HG02885 (cell line): ENCODE measurements around the gene EIF3L.

ENCODE experiments used
- ATAC-seq: cut with Tn5 transposase; IDR thresholded peaks from one replicate; pipeline ENCODE4 v1.9.1; 2021; ENCODE audit warnings: mild to moderate bottlenecking; ENCODE audit not compliant: unreplicated experiment, poor library complexity

The EIF3L gene

DNA sequence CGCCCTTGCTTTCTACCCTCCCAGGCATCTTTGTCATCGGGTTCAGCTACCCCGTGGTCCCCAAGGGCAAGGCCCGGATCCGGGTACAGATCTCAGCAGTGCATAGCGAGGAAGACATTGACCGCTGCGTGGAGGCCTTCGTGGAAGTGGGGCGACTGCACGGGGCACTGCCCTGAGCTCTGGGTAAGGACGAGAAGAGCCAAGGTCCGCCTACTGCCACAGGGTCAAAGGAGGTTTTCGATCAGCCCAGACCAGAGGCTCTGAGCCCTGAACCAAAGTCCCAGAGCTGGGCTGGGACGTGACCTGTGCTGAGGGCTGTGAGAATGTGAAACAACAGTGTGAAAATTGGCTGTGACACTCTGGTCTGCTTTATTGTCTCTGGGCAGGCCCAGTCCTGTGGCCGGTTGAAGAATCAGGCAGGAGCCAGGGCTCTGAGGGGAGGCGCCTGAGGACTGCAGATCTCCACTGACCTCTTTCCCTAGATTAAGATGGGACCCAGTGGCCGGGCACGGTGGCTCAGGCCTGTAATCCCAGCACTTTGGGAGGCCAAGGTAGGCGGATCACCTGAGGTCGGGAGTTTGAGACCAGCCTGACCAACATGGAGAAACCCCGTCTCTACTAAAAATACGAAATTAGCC, 32.6 kb upstream of the EIF3L start:
- ATAC-seq: no peak

DNA sequence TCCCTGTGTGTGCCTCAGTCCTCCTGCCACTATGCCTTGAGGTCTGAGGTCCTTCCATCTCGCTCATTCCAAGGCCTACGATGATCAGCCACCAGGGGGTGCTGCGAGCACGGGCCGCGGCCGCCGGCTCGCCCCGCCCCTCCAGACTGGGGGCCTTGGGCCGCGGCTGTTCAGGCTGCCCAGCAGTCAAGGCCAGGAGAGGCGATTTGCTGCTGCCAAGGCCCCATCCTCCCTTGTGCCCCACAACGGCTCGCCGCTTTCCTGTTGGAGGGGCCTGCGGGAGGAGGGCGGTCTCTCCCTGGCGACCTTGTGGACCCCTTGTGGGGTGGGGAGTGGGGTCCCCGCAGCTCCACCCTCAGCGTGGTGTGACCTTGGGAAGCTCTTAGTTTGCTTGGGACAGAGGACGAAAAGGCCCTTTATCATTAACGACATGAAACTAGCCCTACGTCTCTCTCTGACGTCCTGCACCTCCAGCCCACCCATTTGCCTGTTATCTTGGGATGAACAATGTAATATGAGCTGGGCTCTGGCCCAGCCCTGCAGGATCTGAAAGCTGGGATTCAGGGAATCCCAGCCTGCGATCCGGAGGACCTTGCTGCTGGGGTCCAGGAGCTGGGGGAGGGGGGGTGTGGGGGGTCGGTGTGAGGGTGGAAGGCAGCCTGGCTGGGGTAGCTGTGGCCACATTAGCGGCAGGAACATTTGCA, 31.4 kb upstream of the EIF3L start:
- ATAC-seq: peak; percentile 52

DNA sequence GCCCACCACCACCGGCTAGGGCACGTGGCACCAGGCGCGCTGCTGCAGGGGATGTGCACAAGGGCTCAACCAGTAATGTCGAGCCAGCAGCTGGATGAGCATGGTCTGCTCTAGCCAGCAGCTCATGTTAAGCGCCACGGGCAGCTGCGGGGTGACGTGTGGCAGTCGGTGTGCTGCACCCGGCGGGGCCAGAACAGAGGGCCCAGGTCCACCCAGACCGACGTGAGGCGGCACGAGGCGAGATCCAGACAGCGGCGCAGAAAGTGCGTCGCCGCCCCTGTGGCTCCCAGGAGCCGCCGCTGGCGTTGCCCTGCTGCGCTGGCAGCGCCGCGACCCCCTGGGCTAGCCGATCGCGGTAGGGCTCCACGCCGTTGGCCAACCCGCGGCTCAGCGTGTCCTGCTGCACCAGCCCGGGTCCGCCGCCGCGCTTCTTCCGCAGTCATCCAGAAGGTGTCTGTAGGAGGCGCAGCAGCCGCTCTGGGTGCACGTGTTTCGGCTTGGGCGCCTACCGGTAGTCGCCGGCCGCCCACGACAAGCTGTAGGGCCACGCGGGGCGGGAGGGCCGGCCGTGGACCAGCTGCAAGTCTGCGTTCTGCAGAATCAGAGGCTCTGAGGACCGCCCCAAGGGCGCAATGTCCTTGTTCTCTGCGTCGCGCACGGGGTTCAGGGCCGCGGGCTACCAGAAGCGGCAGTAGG, 30.7 kb upstream of the EIF3L start:
- no peak for ATAC-seq

DNA sequence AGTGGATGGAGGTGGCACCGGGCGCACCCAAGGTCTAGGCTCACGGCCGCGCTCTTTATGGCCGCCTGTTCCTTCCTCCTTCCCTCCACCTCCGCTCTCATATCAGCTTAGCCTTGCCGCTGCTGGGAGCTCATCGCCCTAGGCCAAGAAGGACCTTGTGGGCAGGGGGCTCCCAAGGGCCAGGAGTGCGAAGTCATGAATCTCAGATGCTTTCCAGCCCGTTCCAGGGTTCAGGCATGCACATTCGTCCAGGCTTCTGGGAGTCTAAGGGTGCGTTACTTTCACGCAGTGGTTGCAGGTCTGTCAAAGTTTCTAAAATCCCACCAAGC, 30.1 kb upstream of the EIF3L start:
- ATAC-seq: no peak

DNA sequence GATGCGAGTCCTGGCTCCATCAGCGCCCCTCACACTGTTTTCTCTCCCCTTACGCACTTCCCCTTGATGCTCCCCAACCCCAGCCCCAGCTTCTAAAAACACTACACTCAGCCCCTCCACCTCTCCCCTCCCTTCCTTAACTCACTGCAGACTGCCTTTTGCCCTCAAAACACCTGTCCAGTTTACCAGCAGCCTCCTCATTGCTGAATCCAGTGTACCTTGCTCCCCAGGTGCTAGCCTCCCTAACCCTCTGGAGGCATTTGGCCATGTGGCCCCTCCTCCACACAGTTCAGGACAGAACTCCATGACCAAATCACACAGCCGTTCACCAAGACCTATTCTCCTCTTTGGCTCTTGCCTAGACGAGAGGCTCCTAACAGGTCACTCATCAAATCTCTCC, 28.9 kb upstream of the EIF3L start:
- ATAC-seq: no peak

DNA sequence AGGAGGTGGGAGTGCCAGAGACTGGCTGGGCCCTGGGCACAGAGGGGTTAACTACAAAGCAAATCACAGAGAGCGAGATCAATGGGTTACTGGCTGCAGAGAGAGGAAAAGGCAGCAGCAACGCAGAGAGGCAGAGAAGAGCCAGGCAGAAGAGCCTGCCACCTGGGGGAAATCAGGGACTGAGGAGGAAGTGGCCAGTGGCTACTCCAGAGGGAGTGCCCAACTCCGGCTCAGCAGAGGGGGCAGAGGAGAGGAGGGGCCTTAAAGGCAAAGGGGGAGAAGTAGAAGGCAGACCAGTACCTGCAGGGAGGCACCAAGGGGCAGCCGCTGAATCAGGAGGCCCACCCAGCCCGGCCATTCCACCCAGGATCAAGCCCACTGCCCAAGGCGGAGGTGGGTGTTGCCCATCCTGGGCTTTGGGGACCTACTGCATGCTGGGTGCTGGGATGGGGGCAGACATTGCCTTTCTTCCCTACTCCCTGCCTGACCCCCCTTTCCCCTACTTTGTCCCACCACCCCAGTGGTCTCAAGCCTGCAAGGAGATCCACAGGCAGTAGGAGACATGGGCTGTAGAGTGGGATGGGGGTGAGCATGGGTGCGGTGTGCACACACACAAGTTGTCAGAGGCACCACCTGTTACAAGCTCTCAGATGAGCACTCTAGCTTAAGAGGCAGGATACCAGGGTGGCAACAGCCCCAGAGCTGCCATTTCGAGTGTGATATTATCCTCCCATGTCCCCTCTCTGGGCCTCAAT, 27.0 kb upstream of the EIF3L start:
- no peak for ATAC-seq

DNA sequence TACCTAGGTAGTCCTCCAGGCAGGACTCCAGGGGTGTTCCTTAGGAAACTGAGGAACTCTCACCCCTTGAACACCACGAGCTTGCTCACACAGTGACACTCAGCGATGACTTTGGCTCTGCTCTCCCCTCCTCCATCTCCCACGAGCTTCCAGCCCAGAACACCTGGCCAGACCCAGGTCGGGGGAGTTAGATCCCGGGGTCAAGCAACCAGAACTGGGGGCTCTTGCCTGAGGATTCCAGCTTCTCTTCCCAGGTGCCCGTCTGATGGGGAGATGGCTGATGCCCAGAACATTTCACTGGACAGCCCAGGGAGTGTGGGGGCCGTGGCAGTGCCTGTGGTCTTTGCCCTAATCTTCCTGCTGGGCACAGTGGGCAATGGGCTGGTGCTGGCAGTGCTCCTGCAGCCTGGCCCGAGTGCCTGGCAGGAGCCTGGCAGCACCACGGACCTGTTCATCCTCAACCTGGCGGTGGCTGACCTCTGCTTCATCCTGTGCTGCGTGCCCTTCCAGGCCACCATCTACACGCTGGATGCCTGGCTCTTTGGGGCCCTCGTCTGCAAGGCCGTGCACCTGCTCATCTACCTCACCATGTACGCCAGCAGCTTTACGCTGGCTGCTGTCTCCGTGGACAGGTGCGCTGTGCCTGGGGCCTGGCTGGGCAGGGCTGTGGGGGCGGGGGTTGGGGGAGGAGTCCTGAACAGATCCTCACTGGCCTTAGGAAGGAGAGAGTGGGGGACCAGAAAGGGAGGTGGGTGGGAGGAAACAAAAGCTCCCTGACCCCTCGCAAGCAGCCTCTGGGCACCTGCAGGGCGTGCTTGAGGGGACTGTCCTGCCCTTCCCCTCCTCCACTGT, 25.9 kb upstream of the EIF3L start, which contains the start of gene GALR3:
Gene GALR3, plus strand, starts transcription at position 249 of the 852 bp plus-strand sequence. Its CDS starts 25 bp downstream, at position 274.
- no peak for ATAC-seq

DNA sequence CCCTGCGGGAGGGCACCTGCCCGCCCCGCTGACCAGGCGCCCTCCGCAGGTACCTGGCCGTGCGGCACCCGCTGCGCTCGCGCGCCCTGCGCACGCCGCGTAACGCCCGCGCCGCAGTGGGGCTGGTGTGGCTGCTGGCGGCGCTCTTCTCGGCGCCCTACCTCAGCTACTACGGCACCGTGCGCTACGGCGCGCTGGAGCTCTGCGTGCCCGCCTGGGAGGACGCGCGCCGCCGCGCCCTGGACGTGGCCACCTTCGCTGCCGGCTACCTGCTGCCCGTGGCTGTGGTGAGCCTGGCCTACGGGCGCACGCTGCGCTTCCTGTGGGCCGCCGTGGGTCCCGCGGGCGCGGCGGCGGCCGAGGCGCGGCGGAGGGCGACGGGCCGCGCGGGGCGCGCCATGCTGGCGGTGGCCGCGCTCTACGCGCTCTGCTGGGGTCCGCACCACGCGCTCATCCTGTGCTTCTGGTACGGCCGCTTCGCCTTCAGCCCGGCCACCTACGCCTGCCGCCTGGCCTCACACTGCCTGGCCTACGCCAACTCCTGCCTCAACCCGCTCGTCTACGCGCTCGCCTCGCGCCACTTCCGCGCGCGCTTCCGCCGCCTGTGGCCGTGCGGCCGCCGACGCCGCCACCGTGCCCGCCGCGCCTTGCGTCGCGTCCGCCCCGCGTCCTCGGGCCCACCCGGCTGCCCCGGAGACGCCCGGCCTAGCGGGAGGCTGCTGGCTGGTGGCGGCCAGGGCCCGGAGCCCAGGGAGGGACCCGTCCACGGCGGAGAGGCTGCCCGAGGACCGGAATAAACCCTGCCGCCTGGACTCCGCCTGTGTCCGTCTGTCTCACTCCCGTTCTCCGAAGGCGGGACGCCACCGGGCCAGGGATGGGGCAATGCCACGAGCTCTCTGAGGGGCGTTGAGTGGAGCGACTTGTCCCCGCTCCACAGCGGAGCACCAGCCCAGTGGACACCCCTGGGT, 24.3 kb upstream of the EIF3L start:
- ATAC-seq: no peak

DNA sequence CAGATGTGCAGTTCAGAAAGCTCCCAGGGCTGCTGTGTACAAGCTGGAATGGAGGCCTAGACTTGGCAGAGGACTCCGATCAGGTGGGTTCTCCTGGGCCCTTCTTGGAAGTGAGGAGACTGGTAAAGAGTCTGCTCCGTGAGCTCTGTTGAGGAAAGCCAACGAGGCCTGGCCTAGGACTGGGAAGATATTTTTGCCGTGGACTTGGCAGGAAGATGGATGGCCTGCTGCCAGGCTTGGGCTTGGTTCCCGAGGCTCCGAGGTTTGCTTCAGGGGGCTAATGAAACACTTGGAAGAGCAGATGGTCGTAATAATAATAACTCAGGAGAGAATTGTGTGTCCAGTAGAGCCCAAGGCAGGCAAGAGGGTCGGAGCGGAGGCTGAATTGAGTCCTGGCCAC, 22.2 kb upstream of the EIF3L start:
- no peak for ATAC-seq

DNA sequence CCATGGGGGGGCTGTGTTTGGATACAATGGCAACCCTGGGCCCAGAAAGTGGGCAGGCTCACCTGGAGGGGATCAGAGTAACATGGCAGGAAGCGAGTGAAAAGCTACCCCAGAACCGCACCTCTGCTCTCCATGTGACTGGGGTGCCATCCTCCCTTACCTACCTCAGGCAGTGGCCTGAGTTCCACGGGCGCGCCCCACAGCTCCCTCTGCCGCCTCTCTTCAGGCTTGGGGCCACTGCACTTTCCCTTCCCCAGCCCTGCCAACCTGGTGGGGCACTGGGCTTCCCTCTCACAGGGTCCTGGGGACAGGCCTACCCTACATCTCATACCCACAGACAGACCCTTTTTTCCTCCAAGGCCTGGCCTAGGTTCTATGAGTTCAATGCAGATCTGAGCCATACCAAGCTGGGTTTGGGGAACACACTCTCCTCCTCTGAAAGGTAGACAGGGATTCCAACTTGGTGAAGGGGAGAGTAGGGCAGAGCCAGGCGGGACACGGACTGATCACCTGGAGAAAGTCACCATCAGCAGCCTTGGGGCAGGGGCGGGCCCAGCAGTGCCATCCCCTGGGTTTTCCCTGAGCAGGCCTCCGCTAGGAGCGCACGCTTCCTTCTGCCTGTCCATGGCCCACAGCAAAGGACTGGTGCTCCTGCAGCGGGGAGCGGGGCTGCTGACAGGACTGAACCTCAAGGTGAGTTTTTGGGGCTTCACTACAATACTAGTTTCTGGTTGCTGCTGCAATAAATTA, 19.0 kb upstream of the EIF3L start:
- ATAC-seq: no peak

DNA sequence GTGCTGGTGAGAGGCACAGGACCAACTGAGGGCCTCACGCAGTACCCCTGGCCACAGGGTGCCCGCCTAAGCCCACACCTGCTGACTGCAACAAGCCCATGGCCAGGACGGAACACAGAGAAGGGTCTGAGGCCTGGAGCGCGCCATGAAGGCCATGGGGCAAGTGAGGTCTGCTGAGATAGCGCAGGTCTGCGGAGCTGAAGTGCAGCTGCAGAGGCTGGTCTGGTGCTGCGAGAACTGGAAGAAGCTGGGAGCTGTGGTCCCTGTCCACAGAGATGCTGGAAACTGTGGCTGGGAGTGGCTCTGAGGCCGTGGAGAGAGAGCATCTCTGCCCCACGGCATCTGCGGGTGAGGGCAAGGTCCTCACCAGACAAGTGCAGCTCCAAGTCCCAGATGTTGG, 17.7 kb upstream of the EIF3L start:
- ATAC-seq: no peak

DNA sequence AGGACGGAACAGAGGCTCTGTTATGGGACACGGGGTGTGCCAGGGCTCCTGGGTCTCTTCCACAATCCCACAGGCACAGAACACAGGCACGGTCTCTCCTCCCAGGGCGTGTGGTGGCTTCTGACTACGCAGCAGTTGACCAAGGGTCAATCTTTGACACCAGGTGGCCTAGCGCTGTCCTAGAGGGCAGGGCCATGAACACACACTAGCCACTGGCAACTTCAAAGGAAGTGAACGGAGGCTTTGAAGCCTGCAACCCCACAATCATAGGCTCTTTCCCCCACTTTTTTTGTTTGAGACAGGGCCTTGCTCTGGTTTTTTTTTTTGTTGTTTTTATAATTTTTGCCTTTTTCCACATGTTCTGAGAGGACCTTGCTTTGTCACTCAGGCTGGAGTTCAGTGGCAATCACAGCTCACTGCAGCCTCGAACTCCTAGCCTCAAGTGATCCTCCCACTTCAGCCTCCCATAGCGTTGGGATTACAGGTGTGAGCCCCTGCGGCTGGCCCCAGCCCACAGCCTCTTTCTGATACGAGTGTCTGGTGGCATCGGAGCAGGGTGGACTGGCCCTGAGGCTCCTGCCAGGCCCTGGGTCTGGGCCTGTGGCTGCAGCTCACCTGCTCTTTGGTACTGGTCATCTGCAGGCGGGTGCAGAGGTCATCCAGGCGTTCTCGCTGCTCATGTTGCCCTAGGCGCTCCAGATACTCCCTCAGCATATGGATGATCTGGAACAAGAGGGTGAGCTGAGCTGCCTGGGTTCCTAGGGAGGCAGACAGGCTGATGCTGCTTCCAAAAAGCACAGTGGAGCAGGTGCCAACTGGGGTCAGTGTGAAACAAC, 17.0 kb upstream of the EIF3L start:
- no peak for ATAC-seq

DNA sequence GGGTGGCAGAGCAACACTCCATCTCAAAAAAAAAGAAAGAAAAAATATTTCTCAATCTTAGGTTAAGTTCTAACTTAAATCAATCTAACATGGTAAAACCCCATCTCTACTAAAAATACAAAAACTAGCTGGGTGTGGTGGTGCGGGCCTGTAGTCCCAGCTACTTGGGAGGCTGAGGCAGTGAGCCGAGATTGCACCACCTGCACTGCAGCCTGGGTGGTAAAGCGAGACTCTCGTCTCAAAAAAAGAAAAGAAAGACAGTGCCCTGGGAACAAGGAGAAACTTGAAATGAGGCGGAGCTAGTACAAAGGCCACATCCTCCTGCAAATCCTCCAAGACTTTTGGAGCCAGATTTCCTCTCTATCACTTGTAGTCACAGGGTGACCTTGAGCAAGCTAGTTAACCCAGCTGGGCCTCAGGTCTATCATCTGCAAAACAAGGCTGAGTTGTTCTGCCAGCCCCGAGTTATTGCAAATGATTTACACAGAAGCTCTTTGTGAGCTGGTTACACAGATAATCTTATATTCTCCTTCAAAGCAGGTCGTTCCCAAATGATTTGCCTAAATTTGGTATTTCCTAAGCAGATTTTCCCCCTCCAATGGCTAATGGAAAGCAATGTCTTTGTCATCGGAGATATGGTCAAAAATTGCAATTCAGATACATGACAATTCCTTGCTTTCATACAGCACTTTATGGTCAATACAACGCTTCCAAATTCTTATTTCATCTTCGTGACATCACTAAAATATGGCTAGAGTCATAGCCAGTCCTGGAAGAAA, 7.0 kb upstream of the EIF3L start:
- no peak for ATAC-seq

DNA sequence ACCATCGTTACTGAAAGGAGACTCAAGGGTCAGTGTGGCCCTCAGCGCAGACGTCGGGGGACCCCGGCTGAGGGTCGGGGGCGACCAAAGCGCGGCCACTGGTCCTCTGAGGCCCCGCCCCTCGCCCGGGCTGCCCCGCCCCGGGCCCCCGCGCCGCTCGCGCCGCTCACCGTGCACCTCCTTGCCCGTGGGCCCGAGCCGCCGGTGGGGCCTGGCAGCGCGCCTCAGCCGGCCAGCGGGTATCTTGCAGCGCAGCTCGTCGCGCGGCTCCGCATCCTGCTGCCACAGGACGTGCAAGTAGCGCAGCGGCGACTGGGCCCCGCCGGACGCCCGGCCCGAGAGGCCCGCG, 5.5 kb upstream of the EIF3L start:
- ATAC-seq: peak; percentile 41

DNA sequence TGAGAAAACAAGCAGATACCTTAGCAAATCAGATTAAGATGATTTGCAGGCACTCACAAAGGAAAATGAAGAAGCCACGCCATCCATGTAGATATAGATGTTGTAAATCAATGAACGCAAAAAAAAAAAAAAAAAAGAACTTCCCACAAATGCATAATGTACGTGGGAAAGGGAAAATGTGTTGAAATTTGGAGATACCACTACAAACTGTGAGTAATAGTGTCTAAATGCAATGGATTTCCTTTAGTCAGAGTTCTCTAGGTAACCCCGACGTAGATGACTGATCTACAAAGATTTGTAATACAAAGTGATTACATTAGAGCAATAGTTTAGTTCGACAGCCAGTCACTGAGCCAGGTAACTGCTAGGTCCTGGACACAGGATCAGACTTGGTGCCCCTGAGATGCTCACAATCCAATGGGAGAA, 4.3 kb upstream of the EIF3L start:
- no peak for ATAC-seq

DNA sequence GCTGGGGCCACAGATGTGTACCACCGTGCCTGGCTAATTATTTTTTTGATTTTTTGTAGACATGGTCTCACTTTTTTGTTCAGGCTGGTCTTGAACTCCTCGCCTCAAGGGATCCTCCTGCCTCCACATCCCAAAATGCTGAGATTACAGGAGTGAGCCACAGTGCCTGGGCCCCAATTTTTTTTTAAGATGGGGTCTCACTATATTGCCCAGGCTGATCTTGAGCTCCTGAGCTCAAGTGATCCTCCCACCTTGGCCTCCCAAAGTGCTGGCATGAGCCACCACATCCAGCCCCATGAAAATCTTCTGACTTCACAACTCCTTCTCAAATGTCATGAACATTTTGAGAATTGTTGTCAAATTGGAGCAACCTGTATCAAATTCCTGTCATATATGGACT, 2.8 kb upstream of the EIF3L start:
- ATAC-seq: no peak

DNA sequence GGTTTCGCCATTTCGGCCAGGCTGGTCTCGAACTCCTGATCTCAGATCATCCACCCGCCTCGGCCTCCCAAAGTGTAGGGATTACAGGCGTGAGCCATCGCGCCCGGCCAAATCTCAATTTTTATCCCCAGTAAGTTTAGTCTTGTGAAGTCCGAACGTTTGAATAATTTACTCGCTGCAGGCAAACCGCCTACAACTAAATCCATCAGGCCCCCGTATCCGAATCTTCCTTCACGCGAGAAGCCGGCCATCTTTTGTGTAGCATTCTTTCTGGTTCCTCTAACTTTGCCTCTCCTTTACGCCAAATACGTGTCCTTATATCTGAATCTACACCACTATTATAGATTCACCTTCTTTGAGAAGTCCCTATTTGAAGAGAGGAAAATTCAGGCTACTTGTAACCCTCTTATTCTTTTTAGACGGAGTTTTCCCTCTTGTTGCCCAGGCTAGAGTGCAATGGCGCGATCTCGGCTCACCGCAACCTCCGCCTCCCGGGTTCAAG, 581 bp upstream of the EIF3L start:
- ATAC-seq: no peak
